Astrocyte of the spinal cord (primary cell): ENCODE measurements around the gene KLF6.

Experiments used
- DNase-seq: peaks from one replicate; pipeline ENCODE4 v3.0.0; 2011; ENCODE audit warnings: low read depth, low spot score
- H3K4me3 ChIP-seq: 2 replicates; pipeline ENCODE4 v1.5.1; 2011; ENCODE audit warnings: low read depth, mild to moderate bottlenecking, low read length, moderate library complexity
- CTCF ChIP-seq: IDR thresholded peaks from 2 replicates; pipeline ENCODE4 v1.5.1; 2012; ENCODE audit warnings: low read depth, mild to moderate bottlenecking, low read length, inconsistent platforms
- in situ Hi-C: cut with HindIII; loops from 2 replicates; pipeline ENCODE4 v1.10.0; 2017; ENCODE audit warnings: low sequenced_read_pairs

Gene KLF6

GRCh38 chr10:3776796-3777571 lies 8.0 kb downstream of the KLF6 start:
- H3K4me3 ChIP-seq, result no peak overlapping the region
- in situ Hi-C loops, result no loop called here
- peak; percentile 93 for DNase-seq
- TF ChIP-seq CTCF, result no peak

GRCh38 chr10:3775696-3776551 lies 9.1 kb downstream of the KLF6 start:
- peak; percentile 71 for DNase-seq
- TF ChIP-seq CTCF, result no peak
- in situ Hi-C loops, result no loop called here
- H3K4me3 ChIP-seq, result no peak overlapping the region

- in situ Hi-C loops, result no loop called here
- no peak for TF ChIP-seq CTCF
- H3K4me3 ChIP-seq, result no peak overlapping the region
- peak; percentile 92 for DNase-seq
Observed at GRCh38 chr10:3774814-3775695, 10.0 kb downstream of the KLF6 start.

DNA sequence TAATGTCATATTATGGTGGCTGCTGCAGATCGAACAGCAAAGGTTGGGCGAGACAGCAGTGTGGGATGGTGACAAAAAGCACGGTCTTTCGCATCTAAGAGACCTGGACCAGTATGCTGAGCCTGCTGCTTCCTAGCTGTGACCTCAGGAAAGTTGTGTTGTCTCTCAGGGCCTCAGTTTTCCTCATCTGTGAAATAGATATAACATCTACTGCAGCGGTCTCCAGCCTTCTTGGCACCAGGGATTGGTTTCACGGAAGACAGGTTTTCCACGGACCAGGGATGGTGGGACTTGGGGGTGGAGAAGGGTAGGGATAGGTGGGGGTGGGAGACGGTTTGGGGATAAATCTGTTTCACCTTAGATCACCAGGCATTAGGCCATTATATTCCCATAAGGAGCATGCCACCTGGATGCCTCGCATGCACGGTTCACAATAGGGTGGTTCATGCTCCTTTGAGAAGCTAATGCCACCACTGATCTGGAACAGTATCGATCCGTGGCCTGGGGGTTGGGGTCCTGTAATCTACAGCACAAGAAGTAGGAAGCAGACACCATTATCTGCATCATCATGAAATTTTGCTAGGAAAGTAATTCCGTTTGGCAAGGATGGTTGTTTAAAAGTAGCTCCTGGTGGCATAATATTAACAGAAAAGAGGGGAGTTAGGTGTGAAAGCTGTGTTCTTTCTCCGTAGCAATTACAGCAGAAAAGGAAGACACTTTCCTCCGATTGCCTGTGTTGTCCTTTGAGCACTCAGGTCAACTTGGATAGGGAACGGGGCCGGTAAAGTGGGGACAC lies 10.8 kb downstream of the KLF6 start:
- TF ChIP-seq CTCF, result no peak
- no peak overlapping the region for H3K4me3 ChIP-seq
- DNase-seq, result peak; percentile 88
- in situ Hi-C loops, result no loop called here

GRCh38 chr10:3773460-3774017 lies 11.5 kb downstream of the KLF6 start:
- TF ChIP-seq CTCF, result no peak
- DNase-seq, result no peak
- in situ Hi-C loops, result no loop called here
- no peak overlapping the region for H3K4me3 ChIP-seq
